Suprapubic skin (tissue), 4 donors: ENCODE results near the gene UMAD1.

Source experiments
- CTCF ChIP-seq, 2 donors: fragments of 200-600 bp in 1 of 2; fragments of 450-650 bp in 1 of 2; sonication (generic) in 1 of 2; IDR thresholded peaks; one replicate each; pipeline ENCODE4 v1.5.1; 2016 to 2019; ENCODE audit warnings: antibody characterized with exemption in 2 of 2, mild to moderate bottlenecking in 1 of 2, moderate library complexity in 1 of 2
- EP300 ChIP-seq: sonication (generic); formaldehyde crosslinking; IDR thresholded peaks from one replicate; pipeline ENCODE4 v1.6.1; 2017; ENCODE audit warnings: antibody characterized with exemption
- POLR2A ChIP-seq, 2 donors: fragments of 450-650 bp; IDR thresholded peaks; one replicate each; pipeline ENCODE4 v1.6.1; 2017; ENCODE audit warnings: antibody characterized with exemption in 2 of 2, mild to moderate bottlenecking in 2 of 2, moderate library complexity in 2 of 2
- POLR2AphosphoS5 ChIP-seq, 3 donors: sonication (generic); formaldehyde crosslinking; IDR thresholded peaks; one replicate each; pipeline ENCODE4 v1.6.1; 2017; ENCODE audit warnings: antibody characterized with exemption in 3 of 3

- no peak for TF ChIP-seq CTCF (IDR thresholded peaks at IDR 0.05)
- no peak for TF ChIP-seq EP300
- TF ChIP-seq POLR2A (IDR thresholded peaks at IDR 0.05), result no peak
- no peak for TF ChIP-seq POLR2AphosphoS5 (IDR thresholded peaks at IDR 0.05)
Observed at GRCh38 chr7:7738177-7738576, 97.6 kb downstream of the UMAD1 start.
